Ovary (tissue), 9 donors: ENCODE data around the gene FBXO11. TPM values are rescaled to one million over a fixed set of nuclear protein-coding genes. Genes with fewer than 3 reads are reported as not detected.
A peak's percentile ranks its signal among the peaks of the same experiment; 100 is the strongest.

Experiments used
- DNase-seq, 5 donors: peaks; one replicate each; pipeline ENCODE4 v3.0.0-alpha.2; 2019 to 2020
- H3K27ac ChIP-seq, 2 donors: fragments of 200-600 bp; one replicate each; pipeline versions ENCODE4 v1.5.1 to v1.8.0; 2019 to 2022
- H3K27me3 ChIP-seq: fragments of 200-600 bp; one replicate; pipeline ENCODE4 v1.8.0; 2022
- H3K36me3 ChIP-seq: fragments of 200-600 bp; sonication (generic); one replicate; pipeline ENCODE4 v1.5.1; 2019
- H3K4me1 ChIP-seq: one replicate; pipeline ENCODE4 v1.8.1; 2013; ENCODE audit warnings: mild to moderate bottlenecking, moderate library complexity; ENCODE audit not compliant: insufficient read depth
- H3K4me3 ChIP-seq: fragments of 200-600 bp; sonication (generic); one replicate; pipeline ENCODE4 v1.5.1; 2017
- H3K9me3 ChIP-seq, 2 donors: fragments of 200-600 bp in 1 of 2; sonication (generic) in 1 of 2; one replicate each; pipeline versions ENCODE4 v1.5.1 to v1.8.1; 2013 to 2019; ENCODE audit warnings: mild to moderate bottlenecking in 1 of 2, moderate library complexity in 1 of 2
- EP300 ChIP-seq: sonication (generic); formaldehyde crosslinking; IDR thresholded peaks from one replicate; pipeline ENCODE4 v1.6.1; 2017; ENCODE audit warnings: antibody characterized with exemption
- POLR2A ChIP-seq: fragments of 450-650 bp; IDR thresholded peaks from one replicate; pipeline ENCODE4 v1.6.1; 2017; ENCODE audit warnings: antibody characterized with exemption, mild to moderate bottlenecking, moderate library complexity
- WGBS, 3 donors: extraction: QIAGEN DNeasy Blood & Tissue Kit in 1 of 3; methylation state at CpG; one replicate each; pipeline versions ENCODE4 v1.1.5 to v1.1.7; 2013 to 2017; 5-methylcytosine and 5-hydroxymethylcytosine counted together
- intact Hi-C, 4 donors: fragments of 100-400 bp; cut with DNase I; formaldehyde crosslinking; loops; one replicate each; pipeline versions ENCODE4 v1.11.0 to v1.15.1; 2022 to 2023
- polyA plus RNA-seq, 2 donors: library from polyadenylated mRNA; stranded (reverse); fragments of 200-250 nt in 1 of 2; fragments of 350-450 nt in 1 of 2; fragmentation: Illumina TruSeq in 1 of 2; extraction: RNeasy Lipid Tissue Mini Kit (QIAGEN cat#74804) in 1 of 2; gene quantifications; one replicate each; pipeline ENCODE4 v1.2.3, GENCODE V29; 2013 to 2014
- total RNA-seq, 7 donors: library from RNA; depleted of rRNA in 2 of 7; stranded (reverse); fragments of >200 nt in 2 of 7; fragmentation: NEBNext Ultra II Directional in 3 of 7; extraction: Animal tissue kit (Norgen Biotek cat#: 25700) in 3 of 7; gene quantifications; one replicate each; pipeline versions ENCODE4 v1.1.0 to v1.2.4, GENCODE V29; 2016 to 2023
- TF ChIP-seq, protein P1 (sequence below), 3 donors: fragments of 450-650 bp in 2 of 3; fragments of 200-600 bp in 1 of 3; IDR thresholded peaks; one replicate each; pipeline versions ENCODE4 v1.5.1 to v1.8.0; 2016 to 2022; ENCODE audit warnings: antibody characterized with exemption in 3 of 3, mild to moderate bottlenecking in 1 of 3
- donor health status: DM: no; HTN: no; CAD: no; lungs with moderate emphysema.
- donor health status: DM: no; HTN: no; CAD: no.
- donor health status: Bipolar disorder and iron deficiency.
- donor health status: DM: yes; HTN: yes; CAD: no.
- donor health status: DM: no; HTN: no; CAD: no.
- donor health status: DM: yes; HTN: yes; CAD: no.

Gene FBXO11
- total and polyA plus RNA-seq, 9 donors, result 35.6 to 85.9 (median 71.1) TPM

GRCh38 chr2:47779426-47779790, 126.9 kb downstream of the FBXO11 start:
- H3K9me3 ChIP-seq, result no peaks in the 10 kb centered on the region
- intact Hi-C loops, result no loop called here

DNA sequence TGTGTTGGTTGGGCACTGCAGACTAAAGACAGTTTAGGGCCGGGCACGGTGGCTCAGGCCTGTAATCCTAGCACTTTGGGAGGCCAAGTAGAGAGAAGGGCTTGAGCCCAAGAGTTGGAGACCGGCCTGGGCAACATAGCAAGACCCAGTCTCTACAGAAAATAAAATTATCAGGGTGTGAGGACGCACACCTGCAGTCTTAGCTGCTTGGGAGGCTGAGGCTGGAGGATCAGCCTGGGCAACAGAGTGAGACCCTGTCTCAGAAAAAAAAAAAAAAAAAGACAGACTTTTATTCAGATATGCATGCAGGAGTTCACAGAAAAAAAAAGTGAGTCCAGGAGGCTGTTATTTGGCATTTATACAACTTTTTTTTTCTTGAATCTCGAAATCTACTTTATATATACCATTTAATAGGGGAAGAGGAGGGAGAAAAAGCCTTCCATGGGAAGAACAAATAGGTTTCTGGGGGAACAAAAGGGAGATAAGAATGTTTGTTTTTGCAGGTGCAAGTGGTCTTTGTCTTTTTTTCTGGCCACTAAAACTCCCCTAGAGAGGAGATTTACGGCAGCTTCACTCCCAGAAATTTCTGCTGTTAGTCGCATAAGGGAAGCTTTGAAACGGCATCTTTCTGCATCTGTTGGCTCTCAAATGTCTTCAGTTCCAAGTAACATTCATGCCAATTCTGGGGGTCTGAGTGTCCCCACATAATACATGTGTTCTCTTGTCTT, 127.4 kb downstream of the FBXO11 start:
- Histone ChIP-seq H3K27me3 (no peaks in the 10 kb centered on the region), H3K27ac (peak overlapping the region in 1 of 2 donors; percentile 14), H3K4me1 (peaks cover 6% of the 10 kb centered on the region), H3K9me3 (no peaks in the 10 kb centered on the region), H3K4me3 (no peak overlapping the region), H3K36me3 (no peaks in the 10 kb centered on the region)
- TF ChIP-seq POLR2A (no peak), EP300 (no peak)
- TF ChIP-seq, protein P1, sequence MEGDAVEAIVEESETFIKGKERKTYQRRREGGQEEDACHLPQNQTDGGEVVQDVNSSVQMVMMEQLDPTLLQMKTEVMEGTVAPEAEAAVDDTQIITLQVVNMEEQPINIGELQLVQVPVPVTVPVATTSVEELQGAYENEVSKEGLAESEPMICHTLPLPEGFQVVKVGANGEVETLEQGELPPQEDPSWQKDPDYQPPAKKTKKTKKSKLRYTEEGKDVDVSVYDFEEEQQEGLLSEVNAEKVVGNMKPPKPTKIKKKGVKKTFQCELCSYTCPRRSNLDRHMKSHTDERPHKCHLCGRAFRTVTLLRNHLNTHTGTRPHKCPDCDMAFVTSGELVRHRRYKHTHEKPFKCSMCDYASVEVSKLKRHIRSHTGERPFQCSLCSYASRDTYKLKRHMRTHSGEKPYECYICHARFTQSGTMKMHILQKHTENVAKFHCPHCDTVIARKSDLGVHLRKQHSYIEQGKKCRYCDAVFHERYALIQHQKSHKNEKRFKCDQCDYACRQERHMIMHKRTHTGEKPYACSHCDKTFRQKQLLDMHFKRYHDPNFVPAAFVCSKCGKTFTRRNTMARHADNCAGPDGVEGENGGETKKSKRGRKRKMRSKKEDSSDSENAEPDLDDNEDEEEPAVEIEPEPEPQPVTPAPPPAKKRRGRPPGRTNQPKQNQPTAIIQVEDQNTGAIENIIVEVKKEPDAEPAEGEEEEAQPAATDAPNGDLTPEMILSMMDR (IDR thresholded peaks at IDR 0.05), result no peak
- DNase-seq, result no peak
- WGBS, 3 donors, result 54 to 58% (median 57%) methylated on average over 8 of the region's 8 CpGs
- intact Hi-C loops, result no loop called here

More at GRCh38 chr2:47779426-47779790, 126.9 kb downstream of the FBXO11 start:
- no peak for DNase-seq
- H3K4me1 ChIP-seq, result peaks cover 6% of the 10 kb centered on the region
- WGBS, 3 donors, result 74 to 85% (median 83%) methylated on average over 8 of the region's 8 CpGs
- no peak for TF ChIP-seq POLR2A
- no peak for TF ChIP-seq EP300
- TF ChIP-seq, protein P1 (IDR thresholded peaks at IDR 0.05), result no peak
- peak overlapping the region in 1 of 2 donors; percentile 14 for H3K27ac ChIP-seq
- no peak overlapping the region for H3K4me3 ChIP-seq
- H3K27me3 ChIP-seq, result no peaks in the 10 kb centered on the region
- H3K36me3 ChIP-seq, result no peaks in the 10 kb centered on the region

DNA sequence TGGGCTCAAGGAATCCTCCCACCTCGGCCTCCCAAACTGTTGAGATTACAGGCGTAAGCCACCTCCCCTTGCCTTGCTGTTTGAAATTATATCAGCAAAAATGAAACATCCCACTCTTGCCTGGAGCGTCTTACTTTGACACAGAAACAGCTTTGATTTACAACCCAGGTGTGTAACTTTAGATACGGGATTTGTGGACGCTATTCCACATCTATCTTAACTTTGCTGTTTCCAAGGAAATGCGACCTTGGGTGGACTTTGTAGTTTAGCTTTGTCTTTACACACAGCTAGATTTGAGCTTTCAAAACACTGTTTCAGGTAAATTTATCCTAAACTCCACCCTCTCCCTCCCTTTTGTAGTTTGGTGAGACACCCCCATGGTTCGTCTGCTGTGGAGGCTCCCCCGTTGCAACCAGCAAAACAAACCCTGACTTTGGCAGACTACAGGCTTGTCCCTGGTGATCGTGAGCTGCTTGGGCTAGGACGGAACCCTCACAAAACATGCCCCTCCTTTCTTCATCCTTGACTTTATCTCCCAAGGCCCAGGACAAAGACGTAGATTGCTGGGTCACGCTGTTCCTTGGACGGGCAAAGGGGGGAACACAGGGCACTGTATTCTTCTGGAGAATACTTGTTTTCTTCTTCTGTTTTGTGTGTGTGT, 128.9 kb downstream of the FBXO11 start:
- peaks cover 6% of the 10 kb centered on the region for H3K4me1 ChIP-seq
- peak; percentile 60 to 80 (median 65) for DNase-seq
- H3K9me3 ChIP-seq, result no peaks in the 10 kb centered on the region
- WGBS, 3 donors, result 12 to 35% (median 13%) methylated on average over 13 of the region's 13 CpGs
- intact Hi-C loops, result no loop called here
- no peak overlapping the region for H3K4me3 ChIP-seq
- TF ChIP-seq POLR2A (no peak), EP300 (no peak)
- TF ChIP-seq, protein P1 (IDR thresholded peaks at IDR 0.05), result no peak
- peak overlapping the region; percentile 29 to 70 for H3K27ac ChIP-seq
- H3K27me3 ChIP-seq, result no peaks in the 10 kb centered on the region
- no peaks in the 10 kb centered on the region for H3K36me3 ChIP-seq

- no peaks in the 10 kb centered on the region for H3K36me3 ChIP-seq
- H3K4me1 ChIP-seq, result peaks cover 6% of the 10 kb centered on the region
- DNase-seq, result no peak
- no peak overlapping the region for H3K4me3 ChIP-seq
- intact Hi-C loops, result loop anchor here in 1 of 4 donors (5.0 kb wide), 1 partner anchor 337 kb away; no protein-coding TSS in a partner anchor
- no peaks in the 10 kb centered on the region for H3K27me3 ChIP-seq
- no peak overlapping the region for H3K27ac ChIP-seq
- no peak for TF ChIP-seq POLR2A
- TF ChIP-seq, protein P1 (IDR thresholded peaks at IDR 0.05), result no peak
- H3K9me3 ChIP-seq, result no peaks in the 10 kb centered on the region
Observed at GRCh38 chr2:47774567-47774966, 131.7 kb downstream of the FBXO11 start.
